Common myeloid progenitor, CD34-positive (primary cell): ENCODE data around the gene NKX1-2.

ENCODE experiments used
- CTCF ChIA-PET: fragments of 350-600 bp; sonication (Branson Sonifier 250); formaldehyde crosslinking; loops from one replicate; lab custom pipeline; 2021; ENCODE audit warnings: antibody characterized with exemption; lab: Charles Lee
- POLR2A ChIA-PET: fragments of 350-600 bp; sonication (Branson Sonifier 250); formaldehyde crosslinking; loops from one replicate; lab custom pipeline; 2021; ENCODE audit warnings: antibody characterized with exemption; lab: Charles Lee
- DNase-seq, 3 donors: peaks; one replicate each; pipeline versions ENCODE4 v3.0.0 to v3.0.0-alpha.2; 2013
- H3K27ac ChIP-seq, 2 experiments: 1 replicate in 1 of 2; 2 replicates in 1 of 2; pipeline ENCODE4 v1.7.0; 2013; ENCODE audit warnings: inconsistent platforms in 2 of 2, low read length in 2 of 2, mild to moderate bottlenecking in 2 of 2, low read depth in 1 of 2, moderate library complexity in 1 of 2; ENCODE audit not compliant: severe bottlenecking in 2 of 2, insufficient read depth in 1 of 2, poor library complexity in 1 of 2
- H3K27me3 ChIP-seq, 5 experiments: replicated peaks in 2 of 5; 1 replicate in 3 of 5; 2 replicates in 2 of 5; pipeline versions ENCODE4 v1.6.1 to v1.7.0; 2013; ENCODE audit warnings: low read length in 4 of 5, mild to moderate bottlenecking in 2 of 5, moderate library complexity in 2 of 5, inconsistent platforms in 1 of 5; ENCODE audit not compliant: insufficient read depth in 5 of 5, control insufficient read depth in 4 of 5
- H3K36me3 ChIP-seq, 4 experiments: 1 replicate in 2 of 4; 2 replicates in 2 of 4; pipeline versions ENCODE4 v1.6.1 to v1.7.0; 2013; ENCODE audit warnings: low read length in 3 of 4, control low read depth in 1 of 4, mild to moderate bottlenecking in 1 of 4; ENCODE audit not compliant: control insufficient read depth in 4 of 4, insufficient read depth in 4 of 4
- H3K4me1 ChIP-seq, 4 experiments: 1 replicate in 3 of 4; 2 replicates in 1 of 4; pipeline versions ENCODE4 v1.6.1 to v1.7.1; 2013; ENCODE audit warnings: low read length in 3 of 4, mild to moderate bottlenecking in 3 of 4, control low read depth in 1 of 4, inconsistent platforms in 1 of 4, moderate library complexity in 1 of 4; ENCODE audit not compliant: control insufficient read depth in 4 of 4, insufficient read depth in 4 of 4; ENCODE audit errors: control extremely low read depth in 1 of 4
- H3K4me3 ChIP-seq, 7 experiments: 1 replicate in 4 of 7; 2 replicates in 3 of 7; pipeline versions ENCODE4 v1.5.1 to v1.7.0; 2013; ENCODE audit warnings: mild to moderate bottlenecking in 7 of 7, low read length in 6 of 7, moderate library complexity in 6 of 7, inconsistent platforms in 2 of 7, low read depth in 2 of 7, control low read depth in 1 of 7; ENCODE audit not compliant: insufficient read depth in 4 of 7, control insufficient read depth in 1 of 7; ENCODE audit errors: extremely low read depth in 1 of 7
- H3K9me3 ChIP-seq, 5 experiments: 1 replicate in 4 of 5; 2 replicates in 1 of 5; pipeline versions ENCODE4 v1.6.1 to v1.7.1; 2013; ENCODE audit warnings: low read length in 4 of 5, mild to moderate bottlenecking in 2 of 5, inconsistent platforms in 1 of 5, low read depth in 1 of 5, moderate library complexity in 1 of 5; ENCODE audit not compliant: control insufficient read depth in 4 of 5, insufficient read depth in 2 of 5; ENCODE audit errors: control extremely low read depth in 1 of 5
- WGBS: methylation state at CpG from one replicate; pipeline ENCODE4 v1.1.5; 2013; ENCODE audit not compliant: insufficient coverage; 5-methylcytosine and 5-hydroxymethylcytosine counted together

NKX1-2 gene

DNA sequence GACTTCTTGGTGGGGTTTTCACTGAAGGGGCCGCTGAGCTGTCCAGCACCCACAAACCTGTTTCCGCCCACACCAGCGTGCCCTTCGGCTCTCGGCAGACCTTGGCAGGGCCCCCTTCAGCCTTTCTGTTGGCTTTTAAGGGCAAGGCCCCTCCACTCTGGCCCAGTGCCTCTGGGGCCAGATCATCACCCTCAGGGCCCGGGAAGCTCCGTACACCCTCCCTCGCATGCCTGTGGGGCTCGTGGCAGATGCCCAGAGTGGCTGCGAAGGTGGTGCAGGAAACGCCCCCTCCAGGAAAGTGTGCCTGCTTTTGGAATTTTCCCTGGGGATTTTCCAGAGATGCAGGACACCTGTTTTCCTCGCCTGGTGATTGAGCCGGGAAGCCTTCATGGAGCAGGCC lies 18.8 kb upstream of the NKX1-2 start:
- Histone ChIP-seq H3K27me3 (no peaks in the 10 kb centered on the region), H3K27ac (no peak overlapping the region), H3K9me3 (no peaks in the 10 kb centered on the region), H3K36me3 (no peaks in the 10 kb centered on the region), H3K4me1 (peaks cover 0 to 15% (median 10%) of the 10 kb centered on the region in 4 experiments), H3K4me3 (no peak overlapping the region)
- no peak for DNase-seq
- 91% methylated on average over 13 of the region's 13 CpGs for WGBS
- ChIA-PET CTCF (interaction anchor here (1.3 kb wide), 1 partner anchor 13 kb away, joined by 3 read pairs; no protein-coding TSS in a partner anchor), POLR2A (no interaction called here)

DNA sequence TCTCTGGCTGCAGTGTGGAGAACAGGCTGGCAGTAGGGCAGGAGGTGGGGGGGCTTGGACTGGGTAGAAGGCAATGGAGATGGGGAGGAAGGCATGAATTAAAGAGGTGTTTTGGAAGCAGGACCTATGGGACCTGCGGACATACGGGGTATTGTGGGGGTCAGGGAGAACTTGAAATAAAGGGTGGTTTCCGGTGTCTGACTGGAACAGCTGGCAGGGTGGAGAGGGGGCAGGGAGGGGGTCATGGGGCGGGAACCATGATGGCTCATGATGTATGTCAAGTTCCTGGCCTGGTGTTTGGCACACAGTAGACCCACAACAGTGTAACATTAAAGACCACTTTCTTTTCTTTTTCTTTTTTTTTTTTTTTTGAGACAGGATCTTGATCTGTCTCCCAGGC lies 17.3 kb upstream of the NKX1-2 start:
- ChIA-PET CTCF (no interaction called here), POLR2A (no interaction called here)
- Histone ChIP-seq H3K4me3 (no peak overlapping the region), H3K9me3 (no peaks in the 10 kb centered on the region), H3K36me3 (no peaks in the 10 kb centered on the region), H3K27ac (no peak overlapping the region), H3K27me3 (no peaks in the 10 kb centered on the region), H3K4me1 (peaks cover 0 to 19% (median 11%) of the 10 kb centered on the region in 4 experiments)
- WGBS: no CpG with 5 or more reads among the region's 4 CpGs
- DNase-seq: no peak

DNA sequence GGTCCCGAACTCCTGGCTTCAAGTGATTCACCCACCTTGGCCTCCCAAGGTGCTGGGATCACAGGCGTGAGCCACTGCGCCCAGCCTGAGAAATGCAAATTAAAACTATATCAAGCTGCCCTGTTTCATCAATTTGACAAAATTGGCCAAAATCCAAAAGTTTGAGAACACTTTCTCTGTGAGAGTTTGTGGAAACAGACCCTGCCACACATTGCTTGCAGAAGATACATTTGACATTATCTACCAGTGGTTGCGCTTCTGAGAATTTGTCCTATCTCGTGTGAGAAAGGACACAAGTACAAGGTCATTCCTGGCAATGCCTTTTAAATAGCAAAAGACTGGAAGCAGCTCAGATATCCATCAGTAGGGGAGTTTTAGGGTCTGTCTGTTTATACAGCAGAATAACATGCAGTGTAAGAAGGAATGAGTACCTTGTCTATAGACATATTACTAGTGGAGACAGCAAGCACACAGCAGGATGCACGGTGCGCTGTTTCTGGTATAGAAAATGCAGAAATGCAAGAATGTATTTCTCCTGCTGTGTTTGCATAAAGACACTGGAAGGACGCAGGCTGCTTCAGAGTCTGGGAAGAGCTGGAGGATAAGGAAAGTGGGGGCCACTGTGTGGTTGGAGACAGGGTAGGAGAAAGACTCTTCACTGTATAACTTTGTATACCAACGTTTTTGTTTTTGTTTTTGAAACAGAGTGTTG lies 16.1 kb upstream of the NKX1-2 start:
- no peaks in the 10 kb centered on the region for H3K36me3 ChIP-seq
- H3K9me3 ChIP-seq: no peaks in the 10 kb centered on the region
- no peak overlapping the region for H3K27ac ChIP-seq
- peaks cover 0 to 23% (median 14%) of the 10 kb centered on the region in 4 experiments for H3K4me1 ChIP-seq
- ChIA-PET POLR2A (no interaction called here), CTCF (interaction anchor here (1.3 to 1.5 kb wide), 2 partner anchors 17 to 18 kb away, joined by 4 to 5 read pairs; no protein-coding TSS in a partner anchor)
- 92% methylated on average over 8 of the region's 9 CpGs for WGBS
- H3K4me3 ChIP-seq: no peak overlapping the region
- H3K27me3 ChIP-seq: no peaks in the 10 kb centered on the region
- DNase-seq: no peak

DNA sequence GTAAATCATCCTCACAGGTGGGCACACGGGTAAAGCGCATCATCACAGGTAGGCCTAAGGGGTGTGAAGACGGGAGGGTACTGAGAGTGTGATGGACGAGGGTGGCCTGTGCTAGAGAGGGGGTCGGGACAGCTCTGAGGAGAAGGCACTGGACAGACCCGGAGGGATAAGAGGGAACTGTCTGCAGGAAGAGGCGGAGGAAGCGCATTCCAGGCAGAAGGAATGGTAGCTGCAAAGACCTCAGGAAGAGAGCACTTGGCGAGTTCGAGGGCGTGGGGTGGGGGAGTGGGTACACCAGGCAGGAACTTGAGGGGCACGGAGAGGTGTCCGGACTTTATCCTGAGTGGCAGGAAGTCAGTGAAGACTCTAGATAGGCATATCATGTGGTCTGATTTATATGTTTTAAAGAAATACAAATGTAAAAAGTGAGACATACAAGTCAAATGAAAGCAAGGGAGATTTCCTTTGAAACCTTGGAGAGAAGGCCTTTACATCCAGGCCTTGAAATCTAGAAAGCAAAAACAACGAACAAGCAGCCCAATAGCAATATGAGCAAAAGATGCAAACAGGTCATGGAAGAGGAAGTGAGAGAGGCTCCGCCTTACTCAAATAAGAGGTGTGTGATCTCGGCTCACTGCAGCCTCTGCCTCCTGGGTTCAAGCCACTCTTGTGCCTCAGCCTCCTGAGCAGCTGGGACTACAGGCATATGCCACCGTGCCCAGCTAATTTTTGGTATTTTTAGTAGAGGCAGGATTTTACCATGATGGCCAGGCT lies 15.4 kb upstream of the NKX1-2 start:
- no peak overlapping the region for H3K27ac ChIP-seq
- CTCF ChIA-PET: interaction anchor here (0.6 to 1.5 kb wide), 3 partner anchors 14 to 19 kb away, joined by 3 to 5 read pairs (median 4); no protein-coding TSS in a partner anchor
- H3K36me3 ChIP-seq: no peaks in the 10 kb centered on the region
- H3K9me3 ChIP-seq: no peaks in the 10 kb centered on the region
- WGBS: 55% methylated on average over 17 of the region's 17 CpGs
- POLR2A ChIA-PET: no interaction called here
- peak overlapping the region in 1 of 7 experiments; percentile 4 for H3K4me3 ChIP-seq
- H3K4me1 ChIP-seq: peaks cover 0 to 23% (median 14%) of the 10 kb centered on the region in 4 experiments
- no peaks in the 10 kb centered on the region for H3K27me3 ChIP-seq
- peak in 1 of 3 donors; percentile 49 for DNase-seq

DNA sequence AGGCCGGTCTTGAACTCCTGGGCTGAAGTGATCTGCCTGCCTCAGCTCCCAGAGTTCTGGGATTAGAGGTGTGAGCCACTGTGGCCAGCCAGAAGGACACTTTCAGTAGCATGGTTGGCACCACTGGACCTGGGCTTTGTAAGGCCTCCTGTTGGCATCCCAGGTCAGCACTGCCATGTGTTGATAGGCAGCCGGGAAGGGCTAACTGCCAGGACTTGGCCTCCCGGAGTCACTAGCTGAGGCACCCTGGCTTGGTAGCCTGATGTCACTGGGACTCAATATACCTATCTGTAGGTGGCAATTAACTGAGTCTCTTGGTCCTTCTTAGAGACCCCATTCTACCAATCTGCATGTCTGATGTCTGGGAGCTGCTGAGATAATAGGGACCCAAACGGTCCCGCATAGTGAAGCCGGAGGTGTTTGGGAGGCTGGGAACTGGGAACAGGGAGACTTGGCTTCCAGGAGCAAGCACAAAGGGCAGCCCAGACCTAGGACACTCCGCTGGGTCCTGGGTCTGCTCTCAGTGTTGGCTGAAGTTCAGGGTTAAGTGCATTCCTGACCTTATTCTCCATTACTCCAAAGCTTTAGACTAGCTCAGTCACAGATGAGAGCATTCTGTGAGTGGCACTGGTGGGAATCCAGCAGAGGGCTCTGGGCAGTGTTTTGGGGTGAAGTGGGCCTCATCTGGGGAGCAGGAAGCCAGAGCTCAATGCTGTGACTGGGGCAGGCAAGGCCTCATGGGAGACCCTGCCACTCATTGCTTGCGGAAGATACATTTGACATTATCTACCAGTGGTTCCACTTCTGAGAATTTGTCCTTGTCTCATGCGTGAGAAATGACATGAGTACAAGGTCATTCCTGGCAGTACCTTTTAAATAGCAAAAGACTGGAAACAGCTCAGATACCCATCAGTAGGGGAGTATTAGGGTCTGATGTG lies 14.5 kb upstream of the NKX1-2 start:
- H3K27me3 ChIP-seq: peaks cover 0 to 5% (median 2%) of the 10 kb centered on the region in 5 experiments
- 92% methylated on average over 9 of the region's 9 CpGs for WGBS

DNA sequence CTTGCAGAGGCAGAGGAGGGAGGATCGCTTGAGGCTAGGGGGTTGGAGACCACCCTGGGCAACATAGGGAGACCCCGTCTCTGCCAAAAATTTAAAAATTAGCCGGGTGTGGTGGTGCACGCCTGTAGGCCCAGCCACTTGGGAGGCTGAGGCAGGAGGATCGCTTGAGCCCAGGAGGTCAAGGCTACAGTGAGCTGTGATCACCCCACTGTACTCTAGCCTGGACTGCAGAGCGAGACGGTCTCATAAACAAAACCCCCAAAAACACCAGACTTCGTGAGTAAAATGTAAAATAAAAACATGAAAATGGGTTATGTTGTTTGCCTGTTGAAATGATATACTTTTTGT lies 12.5 kb upstream of the NKX1-2 start:
- Histone ChIP-seq H3K36me3 (no peaks in the 10 kb centered on the region), H3K27ac (no peak overlapping the region), H3K4me1 (peaks cover 0 to 23% (median 14%) of the 10 kb centered on the region in 4 experiments), H3K27me3 (peaks cover 0 to 15% (median 7%) of the 10 kb centered on the region in 5 experiments), H3K9me3 (no peaks in the 10 kb centered on the region), H3K4me3 (peak overlapping the region; percentile 70 to 91 (median 81))
- no peak for DNase-seq
- POLR2A ChIA-PET: no interaction called here
- 77% methylated on average over 5 of the region's 8 CpGs for WGBS
- CTCF ChIA-PET: interaction anchor here (0.9 kb wide), 1 partner anchor 59 kb away, joined by 3 read pairs; no protein-coding TSS in a partner anchor

More for the DNA sequence above, 14.5 kb upstream of the NKX1-2 start:
- Histone ChIP-seq H3K27ac (no peak overlapping the region), H3K9me3 (no peaks in the 10 kb centered on the region), H3K4me3 (no peak overlapping the region), H3K36me3 (no peaks in the 10 kb centered on the region), H3K4me1 (peaks cover 0 to 23% (median 14%) of the 10 kb centered on the region in 4 experiments)
- no peak for DNase-seq
- ChIA-PET POLR2A (no interaction called here), CTCF (interaction anchor here (1.5 kb wide), 1 partner anchor 20 kb away, joined by 5 read pairs; no protein-coding TSS in a partner anchor)
